Activated CD4-positive, alpha-beta T cell treated with anti-CD3 and anti-CD28 coated beads, Interleukin-2, Interleukin-4, amounts not matched to agents 100 ng/mL and 50 ng/mL, durations not matched to agents 16 hours and 8 hours (primary cell): Measurements from ENCODE around the gene SMOC1.

Experiments
- DNase-seq: peaks from one replicate; pipeline ENCODE4 v3.0.0-alpha.2; 2020; ENCODE audit warnings: low spot score

Gene SMOC1, protein sequence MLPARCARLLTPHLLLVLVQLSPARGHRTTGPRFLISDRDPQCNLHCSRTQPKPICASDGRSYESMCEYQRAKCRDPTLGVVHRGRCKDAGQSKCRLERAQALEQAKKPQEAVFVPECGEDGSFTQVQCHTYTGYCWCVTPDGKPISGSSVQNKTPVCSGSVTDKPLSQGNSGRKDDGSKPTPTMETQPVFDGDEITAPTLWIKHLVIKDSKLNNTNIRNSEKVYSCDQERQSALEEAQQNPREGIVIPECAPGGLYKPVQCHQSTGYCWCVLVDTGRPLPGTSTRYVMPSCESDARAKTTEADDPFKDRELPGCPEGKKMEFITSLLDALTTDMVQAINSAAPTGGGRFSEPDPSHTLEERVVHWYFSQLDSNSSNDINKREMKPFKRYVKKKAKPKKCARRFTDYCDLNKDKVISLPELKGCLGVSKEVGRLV

GRCh38 chr14:69879175-69880043 is at the start of gene SMOC1:
TSS of gene SMOC1 (plus strand) at chr14:69879416. CDS start at chr14:69879679, 263 bp downstream.
- peak; percentile 13 for DNase-seq

- DNase-seq = no peak
Measured at GRCh38 chr14:69838881-69839416, 40.3 kb upstream of the SMOC1 start.

DNA sequence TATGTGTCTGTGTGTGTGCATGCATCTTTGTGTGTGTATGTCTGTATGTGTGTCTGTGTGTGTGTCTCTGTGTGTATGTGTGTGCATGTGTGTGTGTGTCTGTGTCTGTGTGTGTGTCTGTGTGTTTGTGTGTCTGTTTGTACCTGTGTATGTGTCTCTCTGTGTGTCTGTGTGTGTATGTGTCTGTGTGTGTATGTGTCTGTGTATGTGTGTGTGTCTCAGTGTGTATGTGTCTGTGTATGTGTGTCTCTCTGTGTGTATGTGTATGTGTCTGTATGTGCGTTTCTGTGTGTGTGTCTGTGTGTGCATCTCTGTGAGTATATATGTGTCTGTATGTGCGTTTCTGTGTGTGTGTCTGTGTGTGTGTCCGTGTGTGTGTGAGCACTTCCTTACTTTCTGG is 39.6 kb upstream of the SMOC1 start:
- no peak for DNase-seq

DNA sequence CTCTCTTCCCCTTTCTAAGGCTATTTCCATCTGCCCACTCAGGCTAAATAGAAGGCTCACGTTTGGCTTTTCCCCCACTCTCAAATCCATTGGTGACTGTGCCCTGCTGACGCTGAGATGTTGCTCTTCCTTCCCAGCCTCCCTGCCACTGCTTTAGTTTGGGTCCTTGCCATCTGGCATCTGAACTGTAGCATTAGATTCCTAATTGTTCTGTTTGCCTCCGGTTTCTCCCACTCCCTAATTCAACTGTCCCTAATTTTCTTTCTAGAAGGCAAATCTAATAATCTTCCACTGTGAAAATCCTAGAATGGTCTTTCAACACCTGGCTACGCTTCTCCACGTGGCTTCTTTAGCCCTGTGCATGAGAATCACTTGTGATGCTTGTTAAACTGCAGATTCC is 37.6 kb upstream of the SMOC1 start:
- no peak for DNase-seq

GRCh38 chr14:69842686-69843420 is 36.4 kb upstream of the SMOC1 start:
- DNase-seq = no peak

DNA sequence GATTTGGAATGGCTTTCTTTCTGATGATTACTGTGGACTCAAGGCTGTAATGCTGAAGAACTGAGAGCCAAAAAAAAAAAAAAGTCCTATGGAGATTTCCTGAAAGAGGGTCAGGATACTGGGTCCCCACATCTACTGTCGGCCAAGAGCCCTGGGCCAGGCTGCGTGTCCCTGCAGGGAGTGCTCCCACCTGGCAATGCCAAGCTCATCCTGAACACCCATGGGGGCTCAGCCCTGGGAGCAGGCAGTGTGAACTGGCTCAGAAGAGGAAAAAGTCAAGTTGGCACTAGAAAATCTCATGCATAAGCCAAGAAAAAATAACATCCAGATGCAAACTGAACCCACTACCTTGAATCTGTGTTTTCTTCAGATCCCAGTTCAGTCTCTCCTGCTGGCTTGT is 35.0 kb upstream of the SMOC1 start:
- DNase-seq = no peak

- DNase-seq = no peak
Measured at GRCh38 chr14:69845050-69845581, 34.1 kb upstream of the SMOC1 start.

DNA sequence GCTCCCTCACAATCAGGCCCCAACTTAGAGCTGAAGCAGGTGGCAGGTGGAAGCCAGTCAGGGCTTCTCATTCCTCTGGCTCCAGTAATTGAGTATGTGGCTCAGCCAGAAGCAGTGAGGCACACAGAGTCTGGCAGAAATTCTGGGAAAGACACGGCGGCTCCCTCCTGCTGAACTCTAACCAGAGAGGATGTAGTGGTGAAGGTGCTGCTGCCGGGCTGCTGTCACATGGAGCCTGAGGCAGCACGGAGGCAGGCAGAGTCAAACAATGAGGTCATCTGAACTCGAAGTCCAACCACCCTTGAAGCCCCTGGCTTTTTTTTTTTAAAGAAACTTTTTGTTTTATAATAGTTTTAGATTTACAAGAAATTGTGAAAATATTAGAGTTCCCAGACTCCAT is 33.4 kb upstream of the SMOC1 start:
- no peak for DNase-seq

- DNase-seq = no peak
Measured at GRCh38 chr14:69848156-69848555, 31.1 kb upstream of the SMOC1 start.

- DNase-seq = no peak
Measured at GRCh38 chr14:69848903-69849391, 30.3 kb upstream of the SMOC1 start.

DNA sequence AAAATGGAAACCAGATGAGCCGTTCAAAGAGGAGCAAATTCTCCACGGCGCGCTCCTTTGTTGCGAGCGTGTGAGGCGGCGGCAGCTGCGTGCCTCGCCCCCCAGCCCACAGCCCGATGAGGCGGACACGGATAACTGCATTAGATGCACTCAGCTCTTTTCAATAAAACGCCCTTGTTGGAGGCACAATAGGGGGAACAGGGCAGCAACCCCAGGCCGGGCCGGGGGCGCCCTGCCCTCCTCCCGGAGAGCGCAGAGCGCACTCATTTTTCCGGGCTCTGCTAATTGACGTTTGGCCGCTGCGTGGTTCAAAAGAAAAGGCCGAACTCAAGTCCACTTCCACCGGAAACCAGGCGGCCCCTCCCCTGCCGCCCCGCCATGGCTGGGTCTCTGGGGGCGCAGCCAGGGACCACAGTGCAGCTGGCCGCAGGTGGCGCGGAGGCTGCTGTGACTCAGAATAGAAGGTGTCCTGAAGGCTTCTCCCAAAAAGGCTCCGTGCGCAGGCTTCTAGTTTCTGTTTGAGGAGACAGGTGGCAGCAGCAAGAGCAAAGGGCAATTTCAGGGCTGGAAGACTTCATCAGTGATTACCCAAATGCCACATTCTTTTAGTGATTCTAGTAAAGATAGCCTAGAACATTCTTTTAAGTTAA is 29.0 kb upstream of the SMOC1 start:
- no peak for DNase-seq

- DNase-seq = no peak
Measured at GRCh38 chr14:69850736-69851112, 28.5 kb upstream of the SMOC1 start.

GRCh38 chr14:69852531-69853321 is 26.5 kb upstream of the SMOC1 start:
- DNase-seq = no peak

GRCh38 chr14:69853774-69854173 is 25.4 kb upstream of the SMOC1 start:
- no peak for DNase-seq

- DNase-seq = no peak
Measured at GRCh38 chr14:69854598-69854997, 24.6 kb upstream of the SMOC1 start.

DNA sequence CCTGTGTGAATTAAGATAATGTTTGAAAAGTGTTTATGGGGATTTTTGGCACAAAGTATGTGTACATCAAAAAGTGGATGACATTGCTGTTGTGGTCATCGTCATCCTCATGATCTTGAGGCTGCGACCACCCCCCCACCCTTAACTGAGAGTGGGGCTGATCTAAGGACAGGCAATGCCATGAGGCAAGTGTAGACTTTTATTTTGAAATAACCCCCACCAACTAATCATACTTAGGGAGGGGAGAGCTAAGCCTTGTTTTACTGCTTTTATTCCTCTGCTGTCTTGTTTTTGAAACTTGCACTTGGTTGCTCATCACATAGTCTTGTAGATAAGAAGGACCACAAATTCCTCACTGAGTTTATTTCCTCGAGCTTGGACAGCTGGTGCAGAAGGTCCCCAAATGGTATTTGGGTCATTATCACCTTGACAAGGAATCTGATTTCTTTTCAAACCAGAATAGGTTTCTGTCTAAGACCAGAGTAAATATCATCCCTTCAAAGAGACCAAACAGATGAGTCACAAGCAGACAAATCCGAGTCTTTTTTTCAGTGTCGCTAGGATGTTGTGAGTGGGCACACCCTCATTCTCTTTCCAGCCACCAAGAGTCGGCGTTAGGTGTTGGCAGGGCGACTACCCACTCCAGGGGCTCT is 23.9 kb upstream of the SMOC1 start:
- no peak for DNase-seq

DNA sequence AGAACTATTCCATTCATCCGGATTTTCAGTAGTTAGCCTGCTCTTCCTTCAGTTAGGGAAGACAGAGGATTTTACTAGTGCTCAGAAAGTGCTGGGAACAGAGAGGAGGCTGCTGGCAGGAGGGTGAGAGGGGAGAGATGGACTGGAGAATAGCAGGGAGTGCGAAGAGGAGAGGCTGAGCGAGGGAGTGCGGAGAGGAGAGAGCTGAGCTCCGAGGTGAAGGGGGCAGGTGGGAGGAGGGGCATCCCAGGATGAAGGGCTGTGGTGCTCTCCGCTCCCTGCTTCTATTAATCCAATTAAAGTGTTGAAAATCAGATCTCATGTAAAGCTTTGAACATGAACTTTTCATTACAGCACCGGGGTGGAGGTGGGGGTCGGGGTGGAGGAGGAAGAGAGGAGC is 20.4 kb upstream of the SMOC1 start:
- DNase-seq = no peak

DNA sequence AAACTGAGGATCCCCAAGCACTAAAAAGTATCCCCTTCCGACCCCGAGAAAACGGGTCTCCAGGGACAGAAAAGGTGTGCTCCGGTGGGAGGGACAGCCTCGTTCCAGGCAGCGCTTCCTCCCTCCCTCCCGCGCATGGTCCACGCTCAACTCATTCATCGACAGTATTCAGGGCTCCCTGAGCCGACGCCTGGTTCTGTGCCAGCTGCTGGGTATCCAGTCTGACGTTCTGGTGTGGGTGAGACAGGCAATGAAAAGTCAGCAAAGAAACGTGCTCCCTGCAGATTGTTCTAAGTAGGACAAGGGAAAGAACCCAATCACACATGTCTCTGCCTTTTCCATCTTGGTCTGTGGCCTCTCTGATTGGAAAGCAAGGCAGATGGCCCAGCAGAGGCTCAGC is 19.6 kb upstream of the SMOC1 start:
- DNase-seq = no peak

- DNase-seq = no peak
Measured at GRCh38 chr14:69860221-69860620, 19.0 kb upstream of the SMOC1 start.

- no peak for DNase-seq
Measured at GRCh38 chr14:69861025-69861569, 18.1 kb upstream of the SMOC1 start.
